Measurements from ENCODE around the gene CD1E. TPM values are rescaled to one million over a fixed set of nuclear protein-coding genes. Genes with fewer than 3 reads are reported as not detected.
"Not testable (repeated sequence)": the region's sequence is repeated elsewhere in the genome, so short reads cannot be mapped to it uniquely, and the experiment has no call there.

The CD1E gene
- total and polyA plus RNA-seq, 7 donors, result 0.08 TPM; not detected in 6

- Histone ChIP-seq H3K9me3 (peaks cover 7% of the 10 kb centered on the region), H3K27me3 (ENCODE audit: insufficient read depth in 3 of 3, low read length in 2 of 3) (no peaks in the 10 kb centered on the region), H3K4me1 (no peaks in the 10 kb centered on the region), H3K4me3 (no peak overlapping the region), H3K36me3 (ENCODE audit: insufficient read depth in 1 of 2, low read depth in 1 of 2) (no peaks in the 10 kb centered on the region), H3K27ac (no peak overlapping the region)
- ATAC-seq, result no peak
- 62 to 75% (median 65%) methylated on average over 6 of the region's 6 CpGs for WGBS, 3 donors
- DNase-seq, result no peak
- intact Hi-C loops (cut with DNase I), result no loop called here
- no peak for TF ChIP-seq CTCF (IDR thresholded peaks at IDR 0.05)
Measured at GRCh38 chr1:158371188-158371953, 17.7 kb downstream of the CD1E start.

- ATAC-seq; H3K4me1 ChIP-seq; H3K9me3 ChIP-seq; H3K27ac ChIP-seq; H3K36me3 ChIP-seq (ENCODE audit: insufficient read depth in 1 of 2, low read depth in 1 of 2); DNase-seq; intact Hi-C loops (cut with DNase I); H3K4me3 ChIP-seq; H3K27me3 ChIP-seq (ENCODE audit: insufficient read depth in 3 of 3, low read length in 2 of 3): not testable (repeated sequence)
- 90 to 93% (median 92%) methylated on average over 22 to 25 of the region's 25 CpGs for WGBS, 3 donors
Measured at GRCh38 chr1:158374101-158374500, 20.4 kb downstream of the CD1E start.

- intact Hi-C loops (cut with DNase I), result no loop called here
- no peak for TF ChIP-seq CTCF (IDR thresholded peaks at IDR 0.05)
- no peaks in the 10 kb centered on the region for H3K36me3 ChIP-seq (ENCODE audit: insufficient read depth in 1 of 2, low read depth in 1 of 2)
- H3K4me3 ChIP-seq, result no peak overlapping the region
- H3K27me3 ChIP-seq (ENCODE audit: insufficient read depth in 3 of 3, low read length in 2 of 3), result no peaks in the 10 kb centered on the region
- 77 to 79% (median 79%) methylated on average over 1 of the region's 1 CpG for WGBS, 3 donors
- H3K27ac ChIP-seq, result no peak overlapping the region
- H3K4me1 ChIP-seq, result no peaks in the 10 kb centered on the region
- DNase-seq (no peak), ATAC-seq (no peak)
- peaks cover 7% of the 10 kb centered on the region for H3K9me3 ChIP-seq
Measured at GRCh38 chr1:158374860-158375259, 21.2 kb downstream of the CD1E start.

GRCh38 chr1:158390331-158390730 is 36.6 kb downstream of the CD1E start:
- H3K4me1 ChIP-seq, result no peaks in the 10 kb centered on the region
- H3K27me3 ChIP-seq (ENCODE audit: insufficient read depth in 3 of 3, low read length in 2 of 3), result no peaks in the 10 kb centered on the region
- no peaks in the 10 kb centered on the region for H3K9me3 ChIP-seq
- no peak for TF ChIP-seq CTCF (IDR thresholded peaks at IDR 0.05)
- no peaks in the 10 kb centered on the region for H3K36me3 ChIP-seq (ENCODE audit: insufficient read depth in 1 of 2, low read depth in 1 of 2)
- intact Hi-C loops (cut with DNase I), result no loop called here
- no peak for DNase-seq
- H3K4me3 ChIP-seq, result no peak overlapping the region
- H3K27ac ChIP-seq, result no peak overlapping the region
- 29 to 42% (median 38%) methylated on average over 1 of the region's 1 CpG for WGBS, 3 donors
- no peak for ATAC-seq

GRCh38 chr1:158391099-158391498 is 37.4 kb downstream of the CD1E start:
- no peaks in the 10 kb centered on the region for H3K4me1 ChIP-seq
- no peaks in the 10 kb centered on the region for H3K27me3 ChIP-seq (ENCODE audit: insufficient read depth in 3 of 3, low read length in 2 of 3)
- DNase-seq (no peak), ATAC-seq (no peak)
- H3K36me3 ChIP-seq (ENCODE audit: insufficient read depth in 1 of 2, low read depth in 1 of 2), result no peaks in the 10 kb centered on the region
- H3K27ac ChIP-seq, result no peak overlapping the region
- no peak overlapping the region for H3K4me3 ChIP-seq
- no peak for TF ChIP-seq CTCF (IDR thresholded peaks at IDR 0.05)
- H3K9me3 ChIP-seq, result no peaks in the 10 kb centered on the region
- intact Hi-C loops (cut with DNase I), result no loop called here
